GM10248 (cell line): Measurements from ENCODE around the gene EPHA4.

Source experiments
- CTCF ChIA-PET: fragments of 300-600 bp; sonication (Branson Sonifier 250); formaldehyde crosslinking; extraction: SDS; loops from one replicate; lab custom pipeline; 2021; ENCODE audit warnings: antibody characterized with exemption; lab: Yijun Ruan, JAX
- POLR2A ChIA-PET: fragments of 350-650 bp; sonication (Branson Sonifier 250); formaldehyde crosslinking; extraction: SDS; loops from one replicate; lab custom pipeline; 2020; ENCODE audit warnings: antibody characterized with exemption; lab: Yijun Ruan, JAX
- DNase-seq: peaks from one replicate; pipeline ENCODE4 v3.0.0; 2012; ENCODE audit errors: extremely low spot score
- TF ChIP-seq, protein P1 (sequence below): IDR thresholded peaks from 2 replicates; pipeline ENCODE4 v1.5.1; 2012; ENCODE audit warnings: mild to moderate bottlenecking, low read depth; ENCODE audit errors: extremely low read depth, missing control alignments, control extremely low read depth

The EPHA4 gene

GRCh38 chr2:221563270-221563985 is 8.7 kb downstream of the EPHA4 start:
- CTCF ChIA-PET = interaction anchor here (3.0 kb wide), 1 partner anchor 10 kb away, joined by 18 read pairs; no protein-coding TSS in a partner anchor
- POLR2A ChIA-PET = no interaction called here
- TF ChIP-seq, protein P1, sequence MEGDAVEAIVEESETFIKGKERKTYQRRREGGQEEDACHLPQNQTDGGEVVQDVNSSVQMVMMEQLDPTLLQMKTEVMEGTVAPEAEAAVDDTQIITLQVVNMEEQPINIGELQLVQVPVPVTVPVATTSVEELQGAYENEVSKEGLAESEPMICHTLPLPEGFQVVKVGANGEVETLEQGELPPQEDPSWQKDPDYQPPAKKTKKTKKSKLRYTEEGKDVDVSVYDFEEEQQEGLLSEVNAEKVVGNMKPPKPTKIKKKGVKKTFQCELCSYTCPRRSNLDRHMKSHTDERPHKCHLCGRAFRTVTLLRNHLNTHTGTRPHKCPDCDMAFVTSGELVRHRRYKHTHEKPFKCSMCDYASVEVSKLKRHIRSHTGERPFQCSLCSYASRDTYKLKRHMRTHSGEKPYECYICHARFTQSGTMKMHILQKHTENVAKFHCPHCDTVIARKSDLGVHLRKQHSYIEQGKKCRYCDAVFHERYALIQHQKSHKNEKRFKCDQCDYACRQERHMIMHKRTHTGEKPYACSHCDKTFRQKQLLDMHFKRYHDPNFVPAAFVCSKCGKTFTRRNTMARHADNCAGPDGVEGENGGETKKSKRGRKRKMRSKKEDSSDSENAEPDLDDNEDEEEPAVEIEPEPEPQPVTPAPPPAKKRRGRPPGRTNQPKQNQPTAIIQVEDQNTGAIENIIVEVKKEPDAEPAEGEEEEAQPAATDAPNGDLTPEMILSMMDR = no peak
- DNase-seq = no peak

- DNase-seq = no peak
- ChIA-PET POLR2A (no interaction called here), CTCF (interaction anchor here (1.6 kb wide), 1 partner anchor 9 kb away, joined by 4 read pairs; no protein-coding TSS in a partner anchor)
- TF ChIP-seq, protein P1 = no peak
These were observed 9.9 kb downstream of the EPHA4 start for GRCh38 chr2:221562226-221562625.

DNA sequence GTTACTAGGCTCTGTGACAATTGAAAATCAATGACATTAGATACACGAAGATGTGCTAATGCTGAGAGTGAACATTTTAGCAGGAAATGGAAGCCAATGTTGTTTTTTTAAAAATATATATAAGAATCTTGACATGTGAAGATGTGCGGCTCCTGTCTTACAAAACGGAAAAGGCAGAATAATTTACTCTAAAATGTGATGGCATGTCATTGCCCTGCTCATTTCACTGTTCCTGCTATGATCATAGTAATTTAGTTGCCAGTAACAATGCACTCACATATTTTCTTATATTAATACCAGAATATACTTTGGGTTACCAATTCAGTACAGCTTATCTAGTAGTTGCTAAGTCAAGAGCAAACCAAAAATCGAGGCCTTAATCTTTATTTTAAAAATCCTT is 10.3 kb downstream of the EPHA4 start:
- ChIA-PET CTCF (interaction anchor here (1.6 kb wide), 1 partner anchor 10 kb away, joined by 4 read pairs; no protein-coding TSS in a partner anchor), POLR2A (no interaction called here)
- DNase-seq = no peak
- TF ChIP-seq, protein P1 = no peak

DNA sequence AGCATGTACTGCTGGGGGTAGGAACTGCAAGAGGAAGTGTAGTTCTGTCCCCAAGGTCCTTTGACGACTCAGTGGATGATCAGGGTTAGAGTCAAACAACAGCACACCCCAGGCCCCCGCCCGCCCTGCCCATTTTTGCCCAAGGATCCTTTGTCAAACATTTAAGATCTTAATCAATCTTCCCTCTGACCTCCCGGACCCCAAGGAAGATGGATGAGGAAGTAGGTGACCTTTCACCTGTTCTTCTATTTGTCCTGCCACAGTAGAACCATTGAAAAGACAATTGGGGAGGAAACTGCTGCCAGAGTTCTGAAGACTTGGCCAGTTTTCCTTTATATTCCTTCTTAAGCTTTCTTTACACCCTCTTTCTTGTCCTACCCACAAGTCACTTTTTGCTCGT is 12.1 kb downstream of the EPHA4 start:
- TF ChIP-seq, protein P1 = no peak
- POLR2A ChIA-PET = no interaction called here
- CTCF ChIA-PET = no interaction called here
- no peak for DNase-seq

- TF ChIP-seq, protein P1 = no peak
- POLR2A ChIA-PET = no interaction called here
- no peak for DNase-seq
- CTCF ChIA-PET = interaction anchor here (1.3 to 3.5 kb wide), 2 partner anchors 15 to 1815 kb away, joined by 3 to 15 read pairs; no protein-coding TSS in a partner anchor
These were observed 14.0 kb downstream of the EPHA4 start for GRCh38 chr2:221558107-221558506.

GRCh38 chr2:221555494-221555846 is 16.6 kb downstream of the EPHA4 start:
- ChIA-PET POLR2A (interaction anchor here (0.6 kb wide), 1 partner anchor 870 kb away, joined by 6 read pairs; no protein-coding TSS in a partner anchor), CTCF (interaction anchor here (4.1 kb wide), 1 partner anchor 18 kb away, joined by 22 read pairs; no protein-coding TSS in a partner anchor)
- TF ChIP-seq, protein P1 = no peak
- DNase-seq = no peak
